ENCODE measurements around the gene HMCN2.
"Not testable (repeated sequence)": the region's sequence is repeated elsewhere in the genome, so short reads cannot be mapped to it uniquely, and the experiment has no call there.

The HMCN2 gene

DNA sequence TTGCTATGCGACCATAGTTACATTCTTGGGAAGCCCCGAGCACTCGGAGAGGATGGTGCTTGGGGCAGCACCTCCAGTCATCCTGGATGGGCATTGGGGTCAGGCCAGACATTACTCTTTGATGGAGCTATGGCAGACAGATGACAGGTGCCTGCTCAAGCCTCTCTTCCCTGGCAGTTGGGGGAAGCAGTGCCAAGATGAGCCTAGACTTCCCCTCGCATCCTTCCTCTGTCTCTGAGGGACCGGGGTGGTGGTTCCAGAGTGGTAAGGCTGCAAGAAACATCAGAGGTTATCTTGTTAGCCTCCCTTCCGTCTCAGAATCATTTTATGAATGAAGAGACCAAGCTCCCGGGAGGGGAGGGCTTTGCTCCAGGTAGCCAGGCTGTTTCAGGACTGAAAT lies 2.8 kb upstream of the HMCN2 start:
- Histone ChIP-seq H3K36me3 (replicated peaks) (no peaks in the 10 kb centered on the region), H3K4me1 (no peaks in the 10 kb centered on the region), H3K4me3 (no peak overlapping the region), H3K27me3 (ENCODE audit: low read depth) (peaks cover 58% of the 10 kb centered on the region), H3K9me3 (no peaks in the 10 kb centered on the region)
- DNase-seq (ENCODE audit: low spot score in 2 of 2), result no peak
- in situ Hi-C loops (cut with MboI; ENCODE audit: low sequenced_read_pairs), result no loop called here

DNA sequence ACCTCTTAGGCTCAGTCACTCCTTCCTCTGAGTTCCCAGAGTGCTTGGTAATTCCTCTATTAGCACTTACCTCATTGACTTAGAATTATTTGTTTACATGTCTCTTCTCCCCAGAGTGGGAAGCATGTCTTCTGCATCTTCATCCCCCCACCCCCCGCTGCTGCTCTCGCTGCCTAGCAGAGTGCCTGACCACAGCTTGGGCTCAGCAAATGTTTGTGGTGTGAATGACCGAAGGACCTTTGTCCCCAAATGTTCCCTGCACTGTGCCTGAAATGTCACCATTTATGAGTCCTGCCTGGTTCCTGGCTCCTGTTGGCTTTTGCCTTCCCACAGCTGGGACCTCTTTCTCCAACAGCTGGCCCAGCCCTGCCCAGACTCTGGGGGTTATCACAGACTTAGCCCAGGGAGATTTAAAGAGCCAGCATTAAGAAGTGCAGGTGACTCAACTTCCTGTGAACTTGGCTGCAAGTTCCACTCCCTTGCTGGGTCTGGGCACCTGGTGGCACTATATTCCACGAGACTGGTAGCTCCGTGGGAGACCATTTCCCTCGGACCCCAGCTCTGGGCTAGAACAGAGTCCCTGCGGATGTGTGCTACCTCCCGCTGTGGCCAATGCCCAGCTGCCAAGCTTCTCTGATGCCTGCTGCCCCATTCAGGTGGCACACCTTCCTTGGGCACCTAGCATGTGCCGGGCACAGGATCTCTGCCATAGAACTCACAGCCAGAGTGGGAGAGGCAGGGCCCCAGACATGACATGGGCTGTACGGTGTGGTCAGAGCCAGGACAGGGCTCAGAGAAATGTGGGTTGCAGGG lies 1.8 kb upstream of the HMCN2 start:
- Histone ChIP-seq H3K4me1 (no peaks in the 10 kb centered on the region), H3K36me3 (replicated peaks) (no peaks in the 10 kb centered on the region), H3K9me3 (no peaks in the 10 kb centered on the region), H3K27me3 (ENCODE audit: low read depth) (peaks cover 58% of the 10 kb centered on the region), H3K4me3 (no peak overlapping the region)
- DNase-seq (ENCODE audit: low spot score in 2 of 2), result no peak
- in situ Hi-C loops (cut with MboI; ENCODE audit: low sequenced_read_pairs), result no loop called here

DNA sequence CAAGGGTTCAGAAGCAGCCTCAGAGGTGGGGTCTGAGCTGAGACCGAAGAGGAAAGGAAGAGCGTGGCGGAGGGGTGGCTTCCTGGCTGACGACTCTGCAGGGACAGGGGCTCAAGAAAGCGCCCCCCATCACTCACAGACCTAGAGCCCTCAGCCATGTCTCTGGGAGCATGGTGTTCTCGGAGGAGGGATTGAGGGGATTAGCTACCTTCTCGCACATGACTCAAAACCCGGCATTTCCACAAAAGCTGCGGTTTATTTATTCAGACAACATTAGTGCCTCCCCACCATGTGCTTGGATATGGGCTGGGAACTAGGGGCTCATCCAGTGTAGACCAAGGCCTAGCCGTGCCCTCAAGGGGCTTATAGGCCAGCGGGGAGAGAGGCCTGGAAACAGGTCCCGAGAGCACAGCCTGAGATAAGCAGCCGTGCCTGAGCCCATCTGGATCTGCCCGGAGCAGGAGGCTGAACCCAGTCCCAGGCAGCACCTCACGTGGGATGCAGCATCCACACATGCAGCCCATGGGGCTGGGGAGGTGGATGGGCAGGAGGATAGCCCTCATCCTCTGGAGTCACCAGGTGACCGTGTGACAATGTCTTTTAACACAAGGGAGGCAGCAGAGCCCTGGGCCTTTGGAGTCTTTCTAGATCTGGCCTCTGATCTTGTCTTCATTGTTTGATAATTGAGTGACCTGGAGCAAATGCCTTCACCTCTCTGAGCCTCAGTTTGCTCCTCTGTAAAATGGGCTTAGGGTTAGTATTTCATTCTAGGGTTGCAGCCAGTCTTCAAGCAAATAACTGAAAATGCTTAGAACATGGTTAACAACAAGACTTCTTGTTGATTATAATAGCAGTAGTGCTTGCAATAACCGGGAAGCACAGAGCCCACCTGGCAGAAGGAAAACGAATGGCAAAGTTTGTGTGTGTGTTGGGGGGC lies 878 bp upstream of the HMCN2 start:
- no peak overlapping the region for H3K4me3 ChIP-seq

DNA sequence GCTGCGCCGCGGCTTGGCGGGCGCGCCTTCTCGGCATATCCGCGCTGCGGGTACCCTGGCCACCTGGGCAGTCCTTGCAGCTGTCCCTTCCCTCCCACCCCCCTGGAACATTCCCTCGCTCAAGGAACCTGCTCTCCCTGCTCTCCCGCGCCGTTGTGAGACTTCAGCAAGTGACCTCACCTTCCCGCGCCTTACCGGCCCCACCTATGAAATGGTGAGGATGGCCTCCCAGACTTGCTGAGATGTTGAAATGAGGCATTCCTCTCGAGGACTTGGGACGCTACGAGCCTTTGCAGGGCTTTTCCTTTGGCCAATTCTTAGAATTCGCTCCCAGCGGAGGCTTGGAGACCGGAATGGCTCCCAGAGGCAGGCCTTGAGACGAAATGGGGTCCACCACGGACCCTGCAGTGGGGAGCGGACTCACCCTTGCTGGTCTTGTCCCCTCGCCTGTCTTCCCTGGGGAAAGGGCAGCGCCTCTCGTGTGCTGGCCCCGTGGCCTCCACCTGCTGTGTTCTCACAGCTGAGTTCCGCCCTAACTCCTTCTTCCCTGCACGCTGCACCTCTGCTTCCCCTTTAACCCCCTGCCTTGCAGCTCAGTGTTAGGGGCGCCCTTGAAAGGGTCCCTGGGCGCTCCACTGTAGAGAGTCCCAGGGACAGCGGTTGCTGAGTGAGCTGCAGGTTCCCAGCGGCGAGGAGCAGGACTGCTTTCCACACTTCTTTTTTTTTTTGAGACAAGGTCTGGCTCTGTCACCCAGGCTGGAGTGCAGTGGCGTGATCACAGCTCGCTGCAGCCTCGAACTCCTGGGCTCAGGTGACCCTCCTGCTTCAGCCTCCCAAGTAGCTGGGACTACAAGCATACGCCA lies 907 bp downstream of the HMCN2 start:
- no peak overlapping the region for H3K4me3 ChIP-seq
- H3K9me3 ChIP-seq, result no peaks in the 10 kb centered on the region
- in situ Hi-C loops (cut with MboI; ENCODE audit: low sequenced_read_pairs), result no loop called here
- H3K36me3 ChIP-seq (replicated peaks), result no peaks in the 10 kb centered on the region
- DNase-seq (ENCODE audit: low spot score in 2 of 2), result no peak
- peaks cover 53% of the 10 kb centered on the region for H3K27me3 ChIP-seq (ENCODE audit: low read depth)
- no peaks in the 10 kb centered on the region for H3K4me1 ChIP-seq

More for the DNA sequence above, 878 bp upstream of the HMCN2 start:
- Histone ChIP-seq H3K36me3 (replicated peaks) (no peaks in the 10 kb centered on the region), H3K4me1 (no peaks in the 10 kb centered on the region), H3K27me3 (ENCODE audit: low read depth) (peaks cover 58% of the 10 kb centered on the region), H3K9me3 (no peaks in the 10 kb centered on the region)
- no peak for DNase-seq (ENCODE audit: low spot score in 2 of 2)
- in situ Hi-C loops (cut with MboI; ENCODE audit: low sequenced_read_pairs), result no loop called here

DNA sequence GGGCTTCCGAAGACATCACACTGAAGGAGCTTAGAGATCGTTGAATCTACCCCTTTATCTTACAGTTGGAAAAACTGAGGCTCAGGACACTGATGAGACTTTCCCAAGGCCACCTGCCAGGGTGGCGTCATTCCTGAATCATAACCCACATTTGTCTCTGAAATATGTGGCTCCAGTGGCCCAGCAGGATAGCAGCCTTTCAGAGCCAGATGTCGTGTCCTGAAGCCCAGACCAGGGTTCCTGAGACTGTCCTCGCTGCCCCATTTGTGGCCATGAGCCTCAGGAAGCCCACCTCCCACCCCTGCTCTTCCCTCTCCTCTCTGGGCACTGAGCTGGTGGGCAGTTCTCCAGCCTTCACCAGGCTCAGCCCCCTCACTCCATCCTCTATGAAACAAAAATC lies 2.4 kb downstream of the HMCN2 start:
- Histone ChIP-seq H3K9me3 (no peaks in the 10 kb centered on the region), H3K4me1 (no peaks in the 10 kb centered on the region), H3K36me3 (replicated peaks) (no peaks in the 10 kb centered on the region), H3K27me3 (ENCODE audit: low read depth) (peaks cover 48% of the 10 kb centered on the region), H3K4me3 (no peak overlapping the region)
- in situ Hi-C loops (cut with MboI; ENCODE audit: low sequenced_read_pairs), result no loop called here
- no peak for DNase-seq (ENCODE audit: low spot score in 2 of 2)

DNA sequence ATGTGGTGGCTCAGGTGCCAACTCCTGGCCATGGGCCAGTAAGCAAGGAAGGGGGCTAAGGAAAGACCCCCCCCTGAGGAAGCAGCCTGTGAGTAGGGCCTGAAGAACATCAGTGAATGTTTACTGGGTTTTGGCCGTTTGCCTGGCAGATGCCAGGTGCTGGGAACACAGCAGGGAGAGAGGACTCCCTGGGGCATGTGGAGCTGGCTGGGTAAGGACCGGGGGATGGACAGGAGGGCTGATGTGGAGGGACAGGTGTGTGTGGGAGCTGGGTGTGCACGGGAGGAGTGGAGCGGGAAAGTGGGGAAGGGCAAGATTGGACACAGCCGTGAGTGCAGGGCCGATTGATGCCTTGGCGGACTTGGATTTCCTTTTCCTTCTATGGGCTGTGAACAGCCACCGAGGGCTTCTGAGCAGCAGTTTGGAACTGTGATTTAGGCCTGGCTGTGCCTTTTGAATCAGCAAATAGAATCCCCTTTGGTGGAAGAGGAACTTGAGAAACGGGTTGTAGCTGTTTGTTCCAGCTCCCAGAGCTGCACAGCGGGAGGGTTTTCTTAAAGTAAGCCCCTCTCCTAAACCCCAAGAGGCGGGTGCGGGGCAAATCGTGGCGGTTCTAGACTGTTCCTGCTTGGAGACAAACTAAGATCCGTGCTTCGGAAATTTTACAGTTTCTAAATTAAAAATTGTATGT lies 3.1 kb downstream of the HMCN2 start:
- Histone ChIP-seq H3K9me3 (no peaks in the 10 kb centered on the region), H3K36me3 (replicated peaks) (no peaks in the 10 kb centered on the region), H3K27me3 (ENCODE audit: low read depth) (peaks cover 40% of the 10 kb centered on the region), H3K4me3 (no peak overlapping the region), H3K4me1 (no peaks in the 10 kb centered on the region)
- DNase-seq (ENCODE audit: low spot score in 2 of 2), result no peak
- in situ Hi-C loops (cut with MboI; ENCODE audit: low sequenced_read_pairs), result no loop called here

DNA sequence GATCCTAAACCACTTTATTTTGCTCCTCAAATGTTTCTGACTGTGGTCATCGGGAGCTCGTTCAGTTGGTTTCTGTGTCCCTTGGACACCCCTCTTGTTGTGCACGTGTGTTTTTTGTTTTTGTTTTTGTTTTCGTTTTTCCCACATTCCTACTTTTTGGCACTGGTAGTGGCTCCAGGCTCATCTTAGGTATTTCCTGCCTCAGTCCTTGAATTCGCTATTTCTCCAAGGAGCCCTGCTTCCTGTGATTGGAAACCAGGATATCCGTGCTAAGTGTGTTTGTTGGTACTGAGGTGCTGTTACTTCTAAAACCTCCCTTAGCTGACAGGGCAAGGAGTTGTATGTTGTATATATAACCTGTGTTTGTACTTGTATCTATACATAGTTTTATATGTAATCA lies 5.9 kb downstream of the HMCN2 start:
- Histone ChIP-seq H3K9me3 (no peaks in the 10 kb centered on the region), H3K4me3 (no peak overlapping the region)
- in situ Hi-C loops (cut with MboI; ENCODE audit: low sequenced_read_pairs), result no loop called here

DNA sequence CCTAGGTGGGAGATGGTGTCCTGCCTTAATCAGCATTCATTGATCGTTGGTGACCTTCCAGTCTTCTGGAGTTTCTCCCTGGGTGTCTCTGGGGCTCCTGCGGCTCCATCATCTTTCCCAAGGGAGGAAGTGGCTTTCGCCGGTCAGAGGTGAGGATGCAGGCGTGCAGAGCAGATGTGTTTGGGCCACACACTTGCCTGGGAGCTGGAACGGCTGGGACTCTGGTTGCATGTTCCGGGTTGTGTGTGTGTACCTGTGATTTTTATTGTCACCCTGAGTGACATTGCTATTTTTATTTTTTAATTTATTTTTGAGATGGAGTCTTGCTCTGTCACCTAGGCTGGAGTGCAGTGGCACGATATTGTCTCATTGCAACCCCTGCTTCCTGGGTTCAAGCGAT lies 9.6 kb downstream of the HMCN2 start:
- H3K27me3 ChIP-seq (ENCODE audit: low read depth), result 0 out of 2 replicates have a peak, but pooled peaks cover 5% of the 10 kb centered on the region
- no peaks in the 10 kb centered on the region for H3K9me3 ChIP-seq
- in situ Hi-C loops (cut with MboI; ENCODE audit: low sequenced_read_pairs), result no loop called here
- DNase-seq (ENCODE audit: low spot score in 2 of 2), result no peak
- no peak overlapping the region for H3K4me3 ChIP-seq
- no peaks in the 10 kb centered on the region for H3K36me3 ChIP-seq (replicated peaks)
- H3K4me1 ChIP-seq, result no peaks in the 10 kb centered on the region

More for the DNA sequence above, 5.9 kb downstream of the HMCN2 start:
- no peaks in the 10 kb centered on the region for H3K36me3 ChIP-seq (replicated peaks)
- H3K27me3 ChIP-seq (ENCODE audit: low read depth), result peaks cover 14% of the 10 kb centered on the region
- no peak for DNase-seq (ENCODE audit: low spot score in 2 of 2)
- H3K4me1 ChIP-seq, result no peaks in the 10 kb centered on the region

DNA sequence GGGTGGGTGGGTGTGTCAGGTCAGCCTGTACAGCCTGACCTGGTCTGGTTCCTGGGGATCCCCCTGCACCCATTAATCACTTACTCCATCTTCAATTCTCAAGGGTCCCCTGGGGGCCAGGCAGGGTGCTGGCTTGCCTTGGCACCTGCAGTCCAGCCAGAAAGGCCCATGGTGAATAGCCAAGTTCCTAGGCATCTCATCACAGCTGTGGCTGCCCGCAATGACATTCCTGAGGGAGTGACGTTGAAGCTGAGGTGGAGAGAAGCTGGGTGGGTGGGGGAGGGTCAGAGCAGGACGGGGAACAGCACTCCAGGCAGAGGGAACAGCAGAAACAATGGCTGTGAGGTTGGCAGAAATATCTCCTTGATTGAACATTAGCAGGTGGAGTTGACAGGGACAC lies 10.6 kb downstream of the HMCN2 start:
- in situ Hi-C loops (cut with MboI; ENCODE audit: low sequenced_read_pairs), result no loop called here
- Histone ChIP-seq H3K9me3 (no peaks in the 10 kb centered on the region), H3K27me3 (ENCODE audit: low read depth) (0 out of 2 replicates have a peak, but pooled peaks cover 5% of the 10 kb centered on the region), H3K36me3 (replicated peaks) (no peaks in the 10 kb centered on the region), H3K4me3 (no peak overlapping the region), H3K4me1 (no peaks in the 10 kb centered on the region)
- no peak for DNase-seq (ENCODE audit: low spot score in 2 of 2)

DNA sequence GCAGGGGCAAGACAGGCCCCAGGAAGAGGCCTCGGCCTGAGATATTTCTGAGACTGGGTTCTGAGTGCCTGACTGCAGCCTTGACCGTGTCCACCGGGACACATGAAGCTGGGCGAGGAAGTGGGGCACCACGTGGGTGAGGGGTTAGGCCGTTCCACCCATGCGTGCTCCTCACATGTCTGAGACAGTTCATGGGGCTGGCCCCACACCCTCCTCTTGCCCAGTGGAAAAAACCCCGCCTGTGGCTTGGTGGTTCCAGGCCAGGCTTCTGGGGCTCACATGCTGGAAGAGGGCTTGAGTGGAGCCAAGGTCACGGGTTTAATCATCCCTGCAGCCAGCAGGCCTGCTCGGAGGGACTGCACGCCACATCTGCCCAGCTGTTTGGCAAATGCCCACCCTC lies 11.4 kb downstream of the HMCN2 start:
- H3K9me3 ChIP-seq, result no peaks in the 10 kb centered on the region
- 0 out of 2 replicates have a peak, but pooled peaks cover under 1% of the 10 kb centered on the region for H3K27me3 ChIP-seq (ENCODE audit: low read depth)
- no peaks in the 10 kb centered on the region for H3K36me3 ChIP-seq (replicated peaks)
- H3K4me1 ChIP-seq, result no peaks in the 10 kb centered on the region
- no peak overlapping the region for H3K4me3 ChIP-seq
- in situ Hi-C loops (cut with MboI; ENCODE audit: low sequenced_read_pairs), result no loop called here
- DNase-seq (ENCODE audit: low spot score in 2 of 2), result no peak

DNA sequence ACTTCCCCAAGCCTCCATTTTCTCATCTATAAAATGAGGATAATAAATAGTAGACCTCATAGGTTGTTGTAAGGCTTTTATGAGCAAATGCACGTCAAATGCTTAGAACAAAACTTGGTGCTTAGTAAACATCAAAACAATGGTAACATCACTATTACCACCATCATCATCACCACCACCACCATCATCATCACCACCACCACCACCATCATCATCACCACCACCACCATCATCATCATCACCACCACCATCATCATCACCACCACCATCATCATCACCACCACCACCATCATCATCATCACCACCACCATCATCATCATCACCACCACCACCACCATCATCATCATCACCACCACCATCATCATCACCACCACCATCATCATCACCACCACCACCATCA lies 12.0 kb downstream of the HMCN2 start:
- in situ Hi-C loops (cut with MboI; ENCODE audit: low sequenced_read_pairs); H3K27me3 ChIP-seq (ENCODE audit: low read depth); H3K4me1 ChIP-seq: not testable (repeated sequence)

DNA sequence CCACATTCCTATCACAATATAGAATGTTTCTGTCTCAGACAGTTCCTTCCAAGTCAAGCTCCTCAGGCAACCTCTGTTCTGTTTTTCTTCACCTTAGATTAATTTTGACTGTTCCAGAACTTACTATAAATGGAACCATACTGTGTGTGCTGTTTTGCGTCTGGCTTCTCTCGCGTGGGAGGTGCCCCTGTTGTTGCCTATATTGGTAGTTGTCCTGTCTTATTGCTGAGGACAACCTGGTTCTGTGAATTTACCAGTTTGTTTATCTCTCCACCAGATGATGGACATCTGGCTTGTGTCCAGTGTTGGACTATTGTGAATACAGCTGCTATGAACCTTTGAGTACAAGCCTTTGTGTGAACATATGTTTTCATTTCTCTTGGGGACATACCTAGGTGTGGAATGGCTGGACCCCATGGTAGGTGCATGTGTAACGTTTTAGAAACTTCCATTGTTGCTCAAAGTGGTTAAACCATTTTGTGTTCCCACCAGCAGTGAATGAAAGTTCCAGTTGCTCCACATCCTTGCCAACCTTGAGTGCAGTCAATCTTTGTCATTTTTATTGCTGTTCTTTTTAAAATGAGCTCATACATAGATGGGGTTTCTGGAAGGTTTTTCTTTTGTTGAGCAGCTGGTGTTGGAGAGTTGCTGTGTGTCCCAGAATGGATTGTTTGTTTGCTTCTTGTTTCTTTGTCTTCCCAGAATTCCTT lies 18.1 kb downstream of the HMCN2 start:
- no peak for DNase-seq (ENCODE audit: low spot score in 2 of 2)
- H3K9me3 ChIP-seq, result no peaks in the 10 kb centered on the region
- H3K4me1 ChIP-seq, result no peaks in the 10 kb centered on the region
- peaks cover 8% of the 10 kb centered on the region for H3K27me3 ChIP-seq (ENCODE audit: low read depth)
- no peaks in the 10 kb centered on the region for H3K36me3 ChIP-seq (replicated peaks)
- H3K4me3 ChIP-seq, result no peak overlapping the region
- in situ Hi-C loops (cut with MboI; ENCODE audit: low sequenced_read_pairs), result no loop called here

More for the DNA sequence above, 12.0 kb downstream of the HMCN2 start:
- not testable (repeated sequence) for DNase-seq (ENCODE audit: low spot score in 2 of 2); H3K4me3 ChIP-seq; H3K9me3 ChIP-seq; H3K36me3 ChIP-seq (replicated peaks)
